Measurements from ENCODE around the gene ARHGAP40.

- TF ChIP-seq CTCF (IDR thresholded peaks at IDR 0.05) (no peak), POLR2A (IDR thresholded peaks at IDR 0.05) (no peak)
Measured at GRCh38 chr20:38625896-38626295, 24.3 kb downstream of the ARHGAP40 start.
